Measurements from ENCODE around the gene VPS18.

DNA sequence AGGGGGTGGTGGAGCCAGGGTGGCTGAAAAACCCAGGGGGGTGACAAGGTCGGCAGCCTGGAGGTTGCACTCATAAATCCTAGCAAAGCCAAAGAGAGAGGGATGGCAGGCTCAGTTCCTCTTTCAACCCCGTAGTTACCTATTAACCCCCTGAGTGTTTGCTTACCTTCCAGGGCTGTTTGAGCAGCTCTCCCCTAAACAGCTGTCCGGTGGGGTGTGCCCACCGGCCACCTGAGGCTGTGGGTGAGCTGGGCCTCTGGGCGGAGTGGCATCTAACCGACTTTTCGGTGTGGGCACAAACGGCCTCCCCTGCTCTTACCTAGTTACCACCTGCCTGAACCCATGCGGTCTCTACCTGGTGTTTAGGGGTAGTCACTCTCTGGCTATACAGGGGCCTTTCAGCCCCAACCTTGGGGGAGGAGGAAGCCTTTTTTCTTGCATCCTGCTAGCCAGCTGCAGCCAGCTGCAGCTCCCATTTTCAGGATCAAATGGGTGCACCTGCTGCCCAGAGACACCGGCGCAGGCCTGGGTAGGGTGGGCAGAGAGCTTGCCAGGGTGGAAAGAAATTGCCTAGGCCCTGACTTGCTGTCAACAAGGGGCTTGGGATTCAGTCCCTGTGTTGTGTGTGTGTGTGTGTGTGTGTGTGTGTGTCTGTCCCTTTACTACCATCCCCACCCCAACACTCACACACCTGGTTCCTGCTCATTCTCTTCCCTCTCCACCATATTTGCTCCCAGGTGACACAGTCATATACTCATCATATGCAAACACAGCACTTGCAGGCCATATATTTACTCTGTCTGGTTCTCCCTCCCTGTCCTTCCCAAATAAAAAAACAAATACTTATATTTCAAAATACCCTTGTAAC, 38.6 kb downstream of the VPS18 start:
- TF ChIP-seq, protein P1, sequence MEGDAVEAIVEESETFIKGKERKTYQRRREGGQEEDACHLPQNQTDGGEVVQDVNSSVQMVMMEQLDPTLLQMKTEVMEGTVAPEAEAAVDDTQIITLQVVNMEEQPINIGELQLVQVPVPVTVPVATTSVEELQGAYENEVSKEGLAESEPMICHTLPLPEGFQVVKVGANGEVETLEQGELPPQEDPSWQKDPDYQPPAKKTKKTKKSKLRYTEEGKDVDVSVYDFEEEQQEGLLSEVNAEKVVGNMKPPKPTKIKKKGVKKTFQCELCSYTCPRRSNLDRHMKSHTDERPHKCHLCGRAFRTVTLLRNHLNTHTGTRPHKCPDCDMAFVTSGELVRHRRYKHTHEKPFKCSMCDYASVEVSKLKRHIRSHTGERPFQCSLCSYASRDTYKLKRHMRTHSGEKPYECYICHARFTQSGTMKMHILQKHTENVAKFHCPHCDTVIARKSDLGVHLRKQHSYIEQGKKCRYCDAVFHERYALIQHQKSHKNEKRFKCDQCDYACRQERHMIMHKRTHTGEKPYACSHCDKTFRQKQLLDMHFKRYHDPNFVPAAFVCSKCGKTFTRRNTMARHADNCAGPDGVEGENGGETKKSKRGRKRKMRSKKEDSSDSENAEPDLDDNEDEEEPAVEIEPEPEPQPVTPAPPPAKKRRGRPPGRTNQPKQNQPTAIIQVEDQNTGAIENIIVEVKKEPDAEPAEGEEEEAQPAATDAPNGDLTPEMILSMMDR (IDR thresholded peaks at IDR 0.05): no peak
- TF ChIP-seq EZH2phosphoT487 (IDR thresholded peaks at IDR 0.05): no peak

Measured in neural progenitor cell (in vitro differentiated cells).